Activated B cell treated with CpG ODN at 0.5 μM for 24 hours (primary cell): Measurements from ENCODE around the gene WDR64. TPM values are rescaled to one million over a fixed set of nuclear protein-coding genes. Genes with fewer than 3 reads are reported as not detected.
"Not testable (repeated sequence)": the region's sequence is repeated elsewhere in the genome, so short reads cannot be mapped to it uniquely, and the experiment has no call there.

Experiments used
- ATAC-seq: fragments of 200-7000 bp; cut with Tn5 transposase; one replicate; pipeline ENCODE4 v1.10.0; 2021; ENCODE audit warnings: low read depth, mild to moderate bottlenecking, moderate library complexity
- CTCF ChIA-PET: fragments of 350-600 bp; sonication (Branson Sonifier 250); formaldehyde crosslinking; loops from one replicate; lab custom pipeline; 2021; ENCODE audit warnings: antibody characterized with exemption; lab: Charles Lee
- POLR2A ChIA-PET: fragments of 350-600 bp; sonication (Branson Sonifier 250); formaldehyde crosslinking; loops from one replicate; lab custom pipeline; 2021; ENCODE audit warnings: antibody characterized with exemption; lab: Charles Lee
- DNase-seq: peaks from one replicate; pipeline ENCODE4 v3.0.0; 2022
- H3K27ac Mint-ChIP-seq: one replicate; pipeline ENCODE4 v1.8.0; 2020; ENCODE audit warnings: mixed read lengths
- H3K27me3 Mint-ChIP-seq: one replicate; pipeline ENCODE4 v1.8.0; 2021; ENCODE audit warnings: mixed read lengths
- H3K36me3 Mint-ChIP-seq: one replicate; pipeline ENCODE4 v1.8.0; 2021; ENCODE audit warnings: low read depth, mixed read lengths
- H3K4me1 Mint-ChIP-seq: one replicate; pipeline ENCODE4 v1.8.0; 2021; ENCODE audit warnings: mixed read lengths
- H3K4me3 Mint-ChIP-seq: one replicate; pipeline ENCODE4 v1.8.0; 2020; ENCODE audit warnings: mild to moderate bottlenecking, mixed read lengths
- H3K9me3 Mint-ChIP-seq: one replicate; pipeline ENCODE4 v1.8.0; 2020; ENCODE audit warnings: mixed read lengths
- CTCF ChIP-seq: fragments of 200-600 bp; IDR thresholded peaks from one replicate; pipeline ENCODE4 v1.8.0; 2022; ENCODE audit warnings: antibody characterized with exemption, mild to moderate bottlenecking
- intact Hi-C: fragments of 100-400 bp; cut with micrococcal nuclease; formaldehyde crosslinking; loops from one replicate; pipeline ENCODE4 v1.15.1; 2024
- total RNA-seq: library from RNA; stranded (reverse); gene quantifications from 2 replicates; pipeline ENCODE4 v1.2.3, GENCODE V29; 2022

The WDR64 gene
- total RNA-seq, 1 donor from 2014 or later, result 0.58 TPM

DNA sequence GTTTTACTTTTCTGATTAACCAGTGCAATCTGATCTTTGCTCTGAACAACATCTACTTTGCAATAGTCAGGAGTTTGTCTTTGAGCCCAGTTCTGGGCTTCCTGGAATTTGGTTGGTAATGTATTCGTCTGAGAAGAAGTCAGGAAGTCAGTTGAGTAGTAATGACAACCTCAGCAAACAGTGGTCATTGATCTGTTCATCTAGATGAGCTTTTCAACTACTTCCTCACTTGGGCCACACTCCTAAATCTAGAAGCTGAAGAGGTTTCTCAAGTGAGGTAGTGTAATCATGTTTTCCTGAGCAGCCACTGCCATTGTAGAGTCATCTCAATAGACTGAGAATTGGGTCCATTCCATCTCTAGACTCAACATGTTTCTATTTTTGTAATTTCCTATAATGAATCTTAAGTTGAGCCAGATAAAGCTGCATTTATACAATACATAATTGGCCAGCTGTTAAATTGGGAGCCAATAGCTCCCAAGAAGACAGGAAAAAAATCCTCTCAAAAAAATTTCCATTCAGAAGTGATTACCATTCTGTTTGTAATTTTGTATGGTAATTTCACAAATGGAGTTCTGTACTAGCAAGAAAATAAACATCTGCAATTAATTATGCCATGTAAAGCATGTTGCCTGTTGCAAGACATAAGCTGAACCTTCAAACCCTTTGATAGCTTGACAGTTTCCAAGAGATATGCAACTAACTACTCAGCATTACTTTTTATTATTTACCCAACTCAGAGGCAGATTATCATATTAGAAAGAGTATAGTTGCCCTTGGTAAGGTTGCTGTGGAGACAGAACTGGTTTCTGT, 49.6 kb downstream of the WDR64 start:
- peaks cover 9% of the 10 kb centered on the region for H3K9me3 Mint-ChIP-seq
- no peak overlapping the region for H3K27ac Mint-ChIP-seq
- ATAC-seq, result no peak
- CTCF ChIA-PET, result no interaction called here
- no peaks in the 10 kb centered on the region for H3K4me1 Mint-ChIP-seq
- no peak for DNase-seq
- intact Hi-C loops, result no loop called here
- POLR2A ChIA-PET, result no interaction called here
- no peak overlapping the region for H3K4me3 Mint-ChIP-seq
- no peaks in the 10 kb centered on the region for H3K36me3 Mint-ChIP-seq
- no peaks in the 10 kb centered on the region for H3K27me3 Mint-ChIP-seq
- TF ChIP-seq CTCF, result no peak

GRCh38 chr1:241702442-241703373, 50.6 kb downstream of the WDR64 start:
- H3K4me1 Mint-ChIP-seq, result no peaks in the 10 kb centered on the region
- ChIA-PET CTCF (no interaction called here), POLR2A (no interaction called here)
- H3K27me3 Mint-ChIP-seq, result peaks cover 9% of the 10 kb centered on the region
- H3K36me3 Mint-ChIP-seq, result no peaks in the 10 kb centered on the region
- H3K27ac Mint-ChIP-seq, result no peak overlapping the region
- H3K9me3 Mint-ChIP-seq, result peaks cover 9% of the 10 kb centered on the region
- ATAC-seq (no peak), DNase-seq (no peak)
- TF ChIP-seq CTCF, result no peak
- intact Hi-C loops, result no loop called here
- no peak overlapping the region for H3K4me3 Mint-ChIP-seq

DNA sequence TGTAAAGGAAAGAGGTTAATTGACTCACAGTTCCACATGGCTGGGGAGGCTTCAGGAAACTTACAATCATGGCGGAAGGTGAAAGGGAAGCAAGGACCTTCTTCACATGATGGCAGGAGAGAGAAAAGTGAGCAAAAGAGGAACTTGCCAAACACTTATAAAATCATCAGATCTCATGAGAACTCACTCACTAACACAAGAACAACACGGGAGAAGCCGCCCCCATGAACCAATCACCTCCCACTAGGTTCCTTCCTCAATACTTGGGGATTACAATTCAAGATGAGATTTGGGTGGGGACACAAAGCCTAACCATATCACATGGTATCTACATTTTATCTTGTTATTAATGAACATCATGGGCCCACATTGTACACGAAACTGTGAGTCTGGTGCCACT, 51.7 kb downstream of the WDR64 start:
- intact Hi-C loops, H3K4me1 Mint-ChIP-seq, DNase-seq, H3K36me3 Mint-ChIP-seq, H3K4me3 Mint-ChIP-seq, H3K9me3 Mint-ChIP-seq, CTCF ChIA-PET, ATAC-seq, H3K27ac Mint-ChIP-seq, POLR2A ChIA-PET: not testable (repeated sequence)
- H3K27me3 Mint-ChIP-seq, result peaks cover 11% of the 10 kb centered on the region

GRCh38 chr1:241706257-241706656, 54.2 kb downstream of the WDR64 start:
- intact Hi-C loops, result no loop called here
- ChIA-PET POLR2A (no interaction called here), CTCF (no interaction called here)
- H3K36me3 Mint-ChIP-seq, result no peaks in the 10 kb centered on the region
- no peak for TF ChIP-seq CTCF
- no peak overlapping the region for H3K4me3 Mint-ChIP-seq
- no peak for ATAC-seq
- H3K9me3 Mint-ChIP-seq, result peaks cover 9% of the 10 kb centered on the region
- no peaks in the 10 kb centered on the region for H3K4me1 Mint-ChIP-seq
- no peak overlapping the region for H3K27ac Mint-ChIP-seq
- no peak for DNase-seq
- peaks cover 24% of the 10 kb centered on the region for H3K27me3 Mint-ChIP-seq

DNA sequence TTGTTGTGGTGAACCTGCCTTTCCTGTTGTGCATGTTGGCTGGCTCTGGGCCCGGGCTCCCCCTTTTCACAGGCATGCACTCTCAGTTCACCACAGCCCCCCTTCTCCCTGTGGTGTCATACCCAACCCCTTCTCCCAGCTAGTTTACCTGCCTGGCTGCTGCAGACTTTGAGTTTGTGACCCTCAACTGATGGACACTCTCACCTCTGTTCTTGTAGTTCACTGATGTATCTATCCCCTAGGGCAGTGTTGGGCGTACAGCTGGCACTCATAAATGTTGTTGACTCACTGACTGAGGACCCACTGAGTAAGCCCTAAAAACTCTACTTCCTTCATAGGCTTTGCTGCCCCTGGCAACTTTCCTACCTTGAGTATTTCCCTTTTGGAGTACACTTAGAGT, 54.9 kb downstream of the WDR64 start:
- intact Hi-C loops, result no loop called here
- no peak overlapping the region for H3K27ac Mint-ChIP-seq

More for the DNA sequence above, 54.9 kb downstream of the WDR64 start:
- ChIA-PET POLR2A (no interaction called here), CTCF (no interaction called here)
- DNase-seq (no peak), ATAC-seq (no peak)
- TF ChIP-seq CTCF, result no peak
- Mint-ChIP-seq H3K36me3 (no peaks in the 10 kb centered on the region), H3K9me3 (peaks cover 9% of the 10 kb centered on the region), H3K27me3 (peaks cover 24% of the 10 kb centered on the region), H3K4me3 (no peak overlapping the region), H3K4me1 (no peaks in the 10 kb centered on the region)
